ENCODE measurements around the gene SAAL1.

DNA sequence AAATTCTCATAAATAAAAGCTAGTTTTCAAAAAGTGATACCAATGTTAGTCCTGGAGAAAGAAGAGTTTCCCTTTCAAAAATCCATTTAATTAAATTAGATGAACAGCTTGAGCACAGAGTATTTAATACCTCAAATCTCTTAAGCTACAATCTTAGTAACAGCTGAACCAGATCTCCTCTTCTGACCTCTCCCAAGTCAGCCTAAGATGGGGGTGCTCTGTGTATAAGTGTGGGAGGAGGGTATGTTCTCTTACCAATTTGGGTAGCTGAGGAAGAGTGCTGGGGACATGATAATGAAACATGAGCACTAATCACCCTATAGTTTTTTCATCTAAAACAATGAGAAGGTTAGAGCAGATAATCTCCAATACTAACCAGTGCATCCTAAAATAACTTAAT is 69.4 kb downstream of the SAAL1 start:
- TF ChIP-seq, protein P1, sequence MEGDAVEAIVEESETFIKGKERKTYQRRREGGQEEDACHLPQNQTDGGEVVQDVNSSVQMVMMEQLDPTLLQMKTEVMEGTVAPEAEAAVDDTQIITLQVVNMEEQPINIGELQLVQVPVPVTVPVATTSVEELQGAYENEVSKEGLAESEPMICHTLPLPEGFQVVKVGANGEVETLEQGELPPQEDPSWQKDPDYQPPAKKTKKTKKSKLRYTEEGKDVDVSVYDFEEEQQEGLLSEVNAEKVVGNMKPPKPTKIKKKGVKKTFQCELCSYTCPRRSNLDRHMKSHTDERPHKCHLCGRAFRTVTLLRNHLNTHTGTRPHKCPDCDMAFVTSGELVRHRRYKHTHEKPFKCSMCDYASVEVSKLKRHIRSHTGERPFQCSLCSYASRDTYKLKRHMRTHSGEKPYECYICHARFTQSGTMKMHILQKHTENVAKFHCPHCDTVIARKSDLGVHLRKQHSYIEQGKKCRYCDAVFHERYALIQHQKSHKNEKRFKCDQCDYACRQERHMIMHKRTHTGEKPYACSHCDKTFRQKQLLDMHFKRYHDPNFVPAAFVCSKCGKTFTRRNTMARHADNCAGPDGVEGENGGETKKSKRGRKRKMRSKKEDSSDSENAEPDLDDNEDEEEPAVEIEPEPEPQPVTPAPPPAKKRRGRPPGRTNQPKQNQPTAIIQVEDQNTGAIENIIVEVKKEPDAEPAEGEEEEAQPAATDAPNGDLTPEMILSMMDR (IDR thresholded peaks at IDR 0.05), result no peak
- TF ChIP-seq SIN3A (IDR thresholded peaks at IDR 0.05; ENCODE audit: borderline replicate concordance, insufficient read depth, low read depth, low read length) (no peak), POLR2AphosphoS5 (IDR thresholded peaks at IDR 0.05; ENCODE audit: low read depth, low read length) (no peak)

Measured in Panc1 (cell line).